Fibroblast of lung (primary cell): ENCODE data around the gene TMCC3. TPM values are rescaled to one million over a fixed set of nuclear protein-coding genes. Genes with fewer than 3 reads are reported as not detected.
"Not testable (repeated sequence)": the region's sequence is repeated elsewhere in the genome, so short reads cannot be mapped to it uniquely, and the experiment has no call there.

Experiments
- DNase-seq, 2 donors: peaks; one replicate each; pipeline versions ENCODE4 v3.0.0 to v3.0.0-alpha.2; 2010; ENCODE audit warnings: low read depth in 2 of 2
- H2AFZ ChIP-seq: 2 replicates; pipeline ENCODE4 v1.5.1; 2012; ENCODE audit warnings: low read length, control low read depth, inconsistent platforms
- H3K27ac ChIP-seq: 2 replicates; pipeline ENCODE4 v1.5.1; 2011; ENCODE audit warnings: low read length, control low read depth; ENCODE audit not compliant: insufficient read depth
- H3K27me3 ChIP-seq: 2 replicates; pipeline ENCODE4 v1.5.1; 2011; ENCODE audit warnings: mild to moderate bottlenecking, low read length; ENCODE audit not compliant: control insufficient read depth, insufficient read depth
- H3K36me3 ChIP-seq: 2 replicates; pipeline ENCODE4 v1.5.1; 2011; ENCODE audit warnings: low read length; ENCODE audit not compliant: control insufficient read depth, insufficient read depth
- H3K4me1 ChIP-seq: 2 replicates; pipeline ENCODE4 v1.5.1; 2011; ENCODE audit warnings: low read length; ENCODE audit not compliant: control insufficient read depth, insufficient read depth; ENCODE audit errors: extremely low read depth
- H3K4me2 ChIP-seq: 2 replicates; pipeline ENCODE4 v1.5.1; 2011; ENCODE audit warnings: low read length, control low read depth; ENCODE audit not compliant: insufficient read depth; ENCODE audit errors: extremely low read depth
- H3K4me3 ChIP-seq, 4 experiments: fragments of 200-600 bp in 1 of 4; sonication (generic) in 1 of 4; replicated peaks in 1 of 4; 2 replicates each; pipeline ENCODE4 v1.5.1; 2011 to 2016; ENCODE audit warnings: low read length in 4 of 4, low read depth in 3 of 4, mild to moderate bottlenecking in 3 of 4, control low read depth in 2 of 4, inconsistent platforms in 1 of 4, mixed read lengths in 1 of 4; ENCODE audit not compliant: insufficient read depth in 1 of 4; ENCODE audit errors: control extremely low read depth in 1 of 4
- H3K79me2 ChIP-seq: 2 replicates; pipeline ENCODE4 v1.5.1; 2012; ENCODE audit warnings: mild to moderate bottlenecking, low read length, inconsistent platforms; ENCODE audit not compliant: control insufficient read depth, insufficient read depth
- H3K9ac ChIP-seq: 2 replicates; pipeline ENCODE4 v1.5.1; 2011; ENCODE audit warnings: mild to moderate bottlenecking, low read length, control low read depth; ENCODE audit not compliant: insufficient read depth
- H3K9me3 ChIP-seq: 2 replicates; pipeline ENCODE4 v1.5.1; 2012; ENCODE audit warnings: low read depth, low read length; ENCODE audit not compliant: control insufficient read depth, insufficient read depth
- H4K20me1 ChIP-seq: 2 replicates; pipeline ENCODE4 v1.5.1; 2011; ENCODE audit warnings: low read length; ENCODE audit not compliant: control insufficient read depth, insufficient read depth; ENCODE audit errors: extremely low read depth
- CTCF ChIP-seq, 2 donors: IDR thresholded peaks in 1 of 2; conservative IDR thresholded peaks in 1 of 2; 1 replicate in 1 of 2; 2 replicates in 1 of 2; pipeline ENCODE4 v1.5.1; 2011 to 2012; ENCODE audit warnings: low read length in 2 of 2, control low read depth in 1 of 2, inconsistent platforms in 1 of 2, low read depth in 1 of 2, mild to moderate bottlenecking in 1 of 2
- EZH2 ChIP-seq: IDR thresholded peaks from 2 replicates; pipeline ENCODE4 v1.5.1; 2012; ENCODE audit warnings: low read length, control low read depth, mild to moderate bottlenecking; ENCODE audit errors: missing control alignments
- polyA plus RNA-seq, 2 donors: library from polyadenylated mRNA; depleted of rRNA in 1 of 2; stranded (reverse) in 1 of 2; unstranded in 1 of 2; fragments of >200 nt; gene quantifications; 2 replicates each; pipeline ENCODE4 v1.2.1, GENCODE V29; 2011 to 2012; ENCODE audit warnings: missing spikeins in 1 of 2
- total RNA-seq: library from RNA; depleted of rRNA; stranded (reverse); fragments of >200 nt; gene quantifications from 2 replicates; pipeline ENCODE4 v1.2.1, GENCODE V29; 2014

TMCC3 gene
- total and polyA plus RNA-seq, 2 donors (not counting 1 experiment from before 2014, with no cell fraction given), result 0.22 to 0.33 TPM

- Histone ChIP-seq H3K4me3 (no peak overlapping the region), H3K79me2 (no peaks in the 10 kb centered on the region), H3K36me3 (no peaks in the 10 kb centered on the region), H3K9me3 (no peaks in the 10 kb centered on the region), H3K4me1 (no peaks in the 10 kb centered on the region), H3K27me3 (no peaks in the 10 kb centered on the region), H4K20me1 (no peaks in the 10 kb centered on the region), H3K27ac (no peak overlapping the region), H3K4me2 (no peak overlapping the region), H2AFZ (no peak overlapping the region), H3K9ac (no peak overlapping the region)
- TF ChIP-seq EZH2 (no peak), CTCF (conservative IDR thresholded peaks at IDR 0.05 in 1 of 2, IDR thresholded peaks at IDR 0.05 in 1 of 2; ENCODE audit: low read depth in 1 of 2, low read length in 2 of 2) (no peak)
- DNase-seq, result peak in 1 of 2 donors; percentile 53
Measured at GRCh38 chr12:94595152-94595551, 55.2 kb downstream of the TMCC3 start.

GRCh38 chr12:94594443-94594825 lies 55.9 kb downstream of the TMCC3 start:
- no peak overlapping the region for H3K9ac ChIP-seq
- no peaks in the 10 kb centered on the region for H3K27me3 ChIP-seq
- H3K4me2 ChIP-seq, result no peak overlapping the region
- no peaks in the 10 kb centered on the region for H4K20me1 ChIP-seq
- DNase-seq, result no peak
- no peaks in the 10 kb centered on the region for H3K36me3 ChIP-seq
- H3K4me1 ChIP-seq, result no peaks in the 10 kb centered on the region
- H3K9me3 ChIP-seq, result no peaks in the 10 kb centered on the region
- no peak overlapping the region for H3K4me3 ChIP-seq
- TF ChIP-seq EZH2, result no peak
- TF ChIP-seq CTCF (conservative IDR thresholded peaks at IDR 0.05 in 1 of 2, IDR thresholded peaks at IDR 0.05 in 1 of 2; ENCODE audit: low read depth in 1 of 2, low read length in 2 of 2), result no peak
- no peaks in the 10 kb centered on the region for H3K79me2 ChIP-seq
- H3K27ac ChIP-seq, result no peak overlapping the region
- H2AFZ ChIP-seq, result no peak overlapping the region

- H3K9ac ChIP-seq, result no peak overlapping the region
- no peaks in the 10 kb centered on the region for H3K4me1 ChIP-seq
- no peaks in the 10 kb centered on the region for H3K79me2 ChIP-seq
- no peak overlapping the region for H2AFZ ChIP-seq
- no peaks in the 10 kb centered on the region for H3K36me3 ChIP-seq
- DNase-seq, result no peak
- H3K4me2 ChIP-seq, result no peak overlapping the region
- no peak overlapping the region for H3K4me3 ChIP-seq
- H3K27me3 ChIP-seq, result no peaks in the 10 kb centered on the region
- H4K20me1 ChIP-seq, result no peaks in the 10 kb centered on the region
- no peak overlapping the region for H3K27ac ChIP-seq
- no peak for TF ChIP-seq EZH2
- no peak for TF ChIP-seq CTCF (conservative IDR thresholded peaks at IDR 0.05 in 1 of 2, IDR thresholded peaks at IDR 0.05 in 1 of 2; ENCODE audit: low read depth in 1 of 2, low read length in 2 of 2)
- H3K9me3 ChIP-seq, result no peaks in the 10 kb centered on the region
Measured at GRCh38 chr12:94593822-94594442, 56.4 kb downstream of the TMCC3 start.

- H3K27me3 ChIP-seq, H3K4me2 ChIP-seq, H3K27ac ChIP-seq, H3K36me3 ChIP-seq, DNase-seq, H3K9ac ChIP-seq, H3K4me3 ChIP-seq, H3K79me2 ChIP-seq, H4K20me1 ChIP-seq, H3K9me3 ChIP-seq, H3K4me1 ChIP-seq, H2AFZ ChIP-seq: not testable (repeated sequence)
Measured at GRCh38 chr12:94592723-94593122, 57.6 kb downstream of the TMCC3 start.
